Activated naive CD8-positive, alpha-beta T cell (primary cell): ENCODE results near the gene ZNF793.

Source experiments
- H3K27ac Mint-ChIP-seq: one replicate; pipeline ENCODE4 v1.8.0; 2021; ENCODE audit warnings: mixed read lengths
- H3K27me3 Mint-ChIP-seq: one replicate; pipeline ENCODE4 v1.8.0; 2021; ENCODE audit warnings: mixed read lengths
- H3K36me3 Mint-ChIP-seq: one replicate; pipeline ENCODE4 v1.8.0; 2021; ENCODE audit warnings: mixed read lengths
- H3K4me1 Mint-ChIP-seq: one replicate; pipeline ENCODE4 v1.8.0; 2021; ENCODE audit warnings: low read depth, mixed read lengths
- H3K4me3 Mint-ChIP-seq: one replicate; pipeline ENCODE4 v1.8.0; 2021; ENCODE audit warnings: mild to moderate bottlenecking, mixed read lengths
- H3K9me3 Mint-ChIP-seq: one replicate; pipeline ENCODE4 v1.8.0; 2021; ENCODE audit warnings: low read depth, mixed read lengths

ZNF793 gene

DNA sequence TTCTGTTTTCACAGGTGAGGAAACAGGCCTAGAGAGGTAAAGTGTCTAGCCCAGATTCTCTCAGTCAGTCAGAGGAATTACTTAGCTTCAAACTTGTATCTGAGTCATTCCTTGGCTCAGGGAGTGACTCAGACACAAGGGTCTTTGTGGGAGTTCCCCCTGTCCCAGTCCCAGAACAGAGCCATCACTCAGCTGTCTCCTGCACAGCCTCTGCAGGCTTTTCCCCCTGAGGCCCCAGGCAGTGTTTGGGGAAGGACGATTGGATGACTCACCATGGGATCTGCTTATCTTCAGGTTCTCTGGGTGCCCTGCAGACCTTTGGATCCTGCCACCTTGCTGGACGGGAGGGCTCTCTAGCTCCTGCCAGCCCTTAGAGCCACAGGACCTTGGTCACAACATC is 13.2 kb downstream of the ZNF793 start:
- H3K9me3 Mint-ChIP-seq: peaks cover 19% of the 10 kb centered on the region

DNA sequence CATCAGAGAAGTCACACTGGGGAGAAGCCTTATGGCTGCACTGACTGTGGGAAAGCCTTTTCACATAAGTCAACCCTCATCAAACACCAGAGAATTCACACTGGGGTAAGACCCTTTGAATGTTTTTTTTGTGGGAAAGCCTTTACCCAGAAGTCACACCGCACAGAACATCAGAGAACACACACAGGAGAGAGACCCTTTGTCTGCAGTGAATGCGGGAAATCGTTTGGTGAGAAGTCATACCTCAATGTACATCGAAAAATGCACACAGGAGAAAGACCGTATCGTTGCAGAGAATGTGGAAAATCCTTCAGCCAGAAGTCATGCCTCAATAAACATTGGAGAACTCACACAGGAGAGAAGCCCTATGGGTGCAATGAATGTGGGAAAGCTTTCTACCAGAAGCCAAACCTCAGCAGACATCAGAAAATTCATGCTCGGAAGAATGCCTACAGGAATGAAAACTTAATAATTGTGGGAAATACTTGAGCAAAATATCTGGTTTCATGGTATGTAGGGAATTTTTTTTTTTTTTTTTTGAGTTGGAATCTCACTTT is 30.7 kb downstream of the ZNF793 start:
- Mint-ChIP-seq H3K9me3 (peaks cover 25% of the 10 kb centered on the region), H3K4me3 (no peak overlapping the region), H3K4me1 (no peaks in the 10 kb centered on the region), H3K36me3 (peaks cover 44% of the 10 kb centered on the region), H3K27ac (no peak overlapping the region), H3K27me3 (no peaks in the 10 kb centered on the region)

More for the DNA sequence above, 13.2 kb downstream of the ZNF793 start:
- H3K36me3 Mint-ChIP-seq: peaks cover 57% of the 10 kb centered on the region
- no peaks in the 10 kb centered on the region for H3K4me1 Mint-ChIP-seq
- H3K27me3 Mint-ChIP-seq: no peaks in the 10 kb centered on the region
- H3K27ac Mint-ChIP-seq: no peak overlapping the region
- H3K4me3 Mint-ChIP-seq: no peak overlapping the region

DNA sequence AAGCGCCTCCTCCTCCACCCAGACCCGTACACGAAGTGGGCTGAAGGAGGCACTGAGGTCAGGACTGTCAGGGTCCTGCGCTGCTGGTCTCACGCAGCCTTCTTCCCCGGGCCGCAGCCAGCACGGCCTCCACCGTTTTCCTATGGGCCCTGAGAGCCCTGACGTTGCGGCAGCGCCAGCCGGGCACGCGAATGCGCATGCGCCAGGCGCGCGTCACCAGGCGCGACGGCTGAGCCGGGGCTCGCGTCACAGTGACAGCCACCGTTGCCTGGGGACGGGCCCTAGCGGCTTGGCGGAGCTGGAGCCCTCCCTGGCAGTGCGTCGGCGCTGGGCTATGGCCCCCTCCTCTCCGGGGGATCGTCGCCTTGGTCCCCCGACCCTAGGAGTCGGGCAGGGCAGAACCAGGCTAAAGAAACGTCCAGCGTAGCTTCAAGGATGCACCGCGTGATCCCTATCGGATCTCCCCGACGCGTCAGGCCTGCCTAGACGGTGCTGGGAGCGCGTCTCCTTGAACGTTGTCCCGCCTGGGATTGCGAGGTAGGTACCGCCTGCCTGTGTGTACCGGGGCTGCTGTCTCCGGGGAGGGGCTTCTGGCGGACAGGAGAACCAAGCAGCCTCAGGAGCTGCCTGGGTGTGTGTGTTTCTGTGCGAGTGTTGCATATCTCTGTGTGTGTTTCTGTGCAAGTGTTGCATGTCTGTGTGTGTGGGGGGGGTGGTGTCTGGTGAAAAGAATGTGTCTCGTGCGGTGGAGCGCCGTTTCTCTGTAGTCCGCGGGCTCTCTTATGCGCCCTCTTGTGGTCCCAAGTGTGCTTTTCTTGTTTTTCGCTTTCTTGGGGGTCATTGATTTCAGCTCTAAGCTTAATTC is 44.6 kb downstream of the ZNF793 start:
- peaks cover 3% of the 10 kb centered on the region for H3K4me1 Mint-ChIP-seq
- H3K9me3 Mint-ChIP-seq: peaks cover 10% of the 10 kb centered on the region
- H3K36me3 Mint-ChIP-seq: peaks cover 27% of the 10 kb centered on the region
- H3K4me3 Mint-ChIP-seq: peak overlapping the region; percentile 86
- no peak overlapping the region for H3K27ac Mint-ChIP-seq
- H3K27me3 Mint-ChIP-seq: no peaks in the 10 kb centered on the region

DNA sequence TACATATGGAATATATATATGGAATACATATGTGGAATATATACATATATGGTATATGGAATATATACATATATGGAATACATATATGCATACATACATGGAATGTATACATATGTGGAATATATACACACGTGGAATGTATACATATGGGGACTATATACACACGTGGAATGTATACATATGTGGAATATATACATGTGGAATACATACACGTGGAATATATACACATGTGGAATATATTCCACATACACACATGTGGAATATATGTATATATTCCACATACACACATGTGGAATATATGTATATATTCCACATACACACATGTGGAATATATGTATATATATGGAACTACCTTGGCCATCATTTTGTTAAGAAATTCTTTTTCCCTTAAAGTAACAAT is 56.8 kb downstream of the ZNF793 start:
- H3K36me3 Mint-ChIP-seq: peaks cover 58% of the 10 kb centered on the region
- no peak overlapping the region for H3K4me3 Mint-ChIP-seq
- peaks cover 36% of the 10 kb centered on the region for H3K9me3 Mint-ChIP-seq
- H3K27me3 Mint-ChIP-seq: no peaks in the 10 kb centered on the region
- H3K27ac Mint-ChIP-seq: no peak overlapping the region
- no peaks in the 10 kb centered on the region for H3K4me1 Mint-ChIP-seq

DNA sequence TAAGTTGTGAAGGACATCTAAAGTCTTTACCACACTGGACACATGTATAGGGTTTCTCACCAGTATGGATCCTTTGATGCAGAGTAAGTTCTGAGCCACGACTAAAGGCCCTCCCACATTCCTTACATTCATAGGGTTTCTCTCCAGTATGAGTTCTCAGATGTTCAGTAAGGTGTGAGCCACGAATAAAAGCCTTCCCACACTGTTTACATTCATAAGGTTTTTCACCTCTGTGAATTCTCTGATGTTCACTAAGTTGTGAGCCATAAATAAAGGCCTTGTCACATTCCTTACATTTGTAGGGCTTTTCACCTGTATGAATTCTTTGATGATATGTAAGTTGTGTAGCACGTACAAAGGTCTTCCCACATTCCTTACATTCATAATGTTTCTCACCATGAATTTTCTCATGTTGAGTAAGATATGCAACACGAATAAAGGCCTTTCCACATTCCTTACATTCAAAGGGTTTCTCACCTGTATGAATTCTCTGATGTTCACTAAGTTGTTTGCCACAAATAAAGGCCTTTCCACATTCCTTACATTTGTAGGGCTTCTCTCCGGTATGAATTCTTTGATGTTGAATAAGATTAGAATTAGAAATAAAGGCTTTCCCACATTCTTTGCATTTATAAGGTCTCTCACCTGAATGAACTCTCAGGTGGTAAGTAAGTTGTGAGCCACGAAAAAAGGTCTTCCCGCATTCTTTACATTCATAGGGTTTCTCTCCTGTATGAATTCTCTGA is 58.1 kb downstream of the ZNF793 start:
- no peaks in the 10 kb centered on the region for H3K27me3 Mint-ChIP-seq
- no peaks in the 10 kb centered on the region for H3K4me1 Mint-ChIP-seq
- no peak overlapping the region for H3K4me3 Mint-ChIP-seq
- H3K36me3 Mint-ChIP-seq: peaks cover 65% of the 10 kb centered on the region
- no peak overlapping the region for H3K27ac Mint-ChIP-seq
- H3K9me3 Mint-ChIP-seq: peaks cover 41% of the 10 kb centered on the region

DNA sequence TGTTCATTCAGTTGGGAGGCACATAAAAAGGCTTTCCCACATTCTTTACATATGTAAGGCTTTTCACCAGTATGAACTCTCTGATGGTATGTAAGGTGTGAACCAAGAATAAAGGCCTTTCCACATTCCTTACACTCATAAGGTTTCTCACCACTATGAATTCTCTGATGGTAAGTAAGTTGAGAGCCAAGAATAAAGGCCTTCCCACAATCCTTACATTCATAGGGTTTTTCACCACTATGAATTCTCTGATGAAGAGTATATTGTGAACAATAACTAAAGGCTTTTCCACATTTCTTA is 58.6 kb downstream of the ZNF793 start:
- Mint-ChIP-seq H3K4me1 (no peaks in the 10 kb centered on the region), H3K4me3 (no peak overlapping the region), H3K36me3 (peaks cover 70% of the 10 kb centered on the region), H3K27ac (no peak overlapping the region), H3K9me3 (peaks cover 45% of the 10 kb centered on the region), H3K27me3 (no peaks in the 10 kb centered on the region)

DNA sequence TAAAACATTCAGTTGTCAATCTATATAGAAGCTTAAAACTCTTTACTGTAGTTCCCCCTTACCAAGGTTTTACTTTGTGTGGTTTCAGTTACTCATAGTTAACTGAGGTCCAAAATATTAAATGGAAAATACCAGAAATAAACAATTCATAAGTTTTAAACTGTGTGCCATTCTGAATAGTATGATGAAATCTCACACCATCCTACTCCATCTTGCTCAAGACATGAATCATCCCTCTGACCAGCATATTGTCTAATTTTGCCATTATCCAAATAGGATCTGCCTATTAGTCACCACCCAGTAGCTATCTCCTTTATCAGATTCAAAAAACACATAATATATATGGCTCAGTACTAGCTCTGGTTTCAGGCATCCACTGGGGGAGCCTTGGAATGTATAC is 65.5 kb downstream of the ZNF793 start:
- Mint-ChIP-seq H3K27me3 (no peaks in the 10 kb centered on the region), H3K4me1 (no peaks in the 10 kb centered on the region), H3K9me3 (peaks cover 47% of the 10 kb centered on the region), H3K36me3 (peaks cover 64% of the 10 kb centered on the region), H3K27ac (no peak overlapping the region), H3K4me3 (no peak overlapping the region)

DNA sequence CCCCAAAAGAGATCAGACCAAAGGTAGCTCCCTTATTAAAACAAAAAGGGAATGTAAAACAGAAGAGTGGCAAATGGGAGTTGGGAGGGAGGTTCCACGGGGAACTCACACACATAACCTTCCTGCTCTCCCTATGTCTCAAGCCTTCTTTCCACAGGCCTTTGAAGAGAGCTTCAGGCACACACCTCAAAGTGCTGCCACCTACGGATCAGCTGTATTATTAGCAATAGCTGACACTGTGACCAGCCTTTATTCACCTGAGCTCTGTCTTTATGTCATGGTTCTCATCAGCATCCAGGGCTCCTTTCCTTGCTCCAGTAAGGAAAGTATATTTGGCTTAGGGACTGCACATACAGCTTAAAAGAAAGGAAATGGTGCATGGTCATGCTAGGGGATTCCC is 76.6 kb downstream of the ZNF793 start:
- Mint-ChIP-seq H3K9me3 (peaks cover 29% of the 10 kb centered on the region), H3K27ac (no peak overlapping the region), H3K36me3 (peaks cover 54% of the 10 kb centered on the region), H3K4me1 (no peaks in the 10 kb centered on the region), H3K27me3 (no peaks in the 10 kb centered on the region), H3K4me3 (no peak overlapping the region)
